HG02884 (cell line): Measurements from ENCODE around the gene FHIT.

ENCODE experiments used
- ATAC-seq: cut with Tn5 transposase; IDR thresholded peaks from one replicate; pipeline ENCODE4 v1.9.1; 2021; ENCODE audit warnings: mild to moderate bottlenecking, moderate library complexity; ENCODE audit not compliant: unreplicated experiment

Gene FHIT

DNA sequence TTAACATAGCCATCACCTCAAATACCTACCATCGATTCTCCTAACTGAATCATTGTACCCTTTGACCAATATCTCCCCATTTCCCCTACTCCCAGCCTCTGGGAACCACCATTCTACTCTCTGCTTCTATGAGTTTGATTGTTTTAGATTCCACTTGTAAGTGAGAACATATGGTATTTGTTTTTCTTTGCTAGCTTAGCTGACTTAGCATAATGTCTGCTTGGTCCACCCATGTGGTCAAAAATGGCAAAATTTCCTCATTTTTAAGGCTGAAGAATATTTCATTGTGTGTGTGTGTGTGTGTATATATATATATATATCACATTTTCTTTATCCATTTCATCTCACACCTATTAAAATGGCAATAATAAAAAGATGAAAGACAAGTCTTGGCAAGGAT is 469.3 kb downstream of the FHIT start:
- no peak for ATAC-seq

DNA sequence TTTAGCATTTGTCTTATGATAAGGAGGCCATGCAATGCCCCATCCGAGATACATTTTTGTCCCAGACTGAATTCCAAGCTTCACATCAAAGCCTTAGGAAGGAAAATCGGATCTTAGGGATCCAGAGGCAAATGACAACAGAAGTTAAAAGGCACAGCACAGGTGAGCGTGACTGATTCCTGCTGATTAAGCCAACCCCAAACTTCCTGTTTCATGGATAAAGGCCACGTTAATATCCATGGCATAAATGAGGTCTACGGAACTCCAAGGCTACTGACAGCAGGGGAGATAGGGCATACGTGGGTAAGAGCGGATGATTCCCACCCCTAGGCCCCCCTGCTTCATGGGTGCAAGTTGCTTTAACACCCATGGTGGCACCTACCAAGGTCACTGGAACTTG is 471.6 kb downstream of the FHIT start:
- ATAC-seq = no peak

GRCh38 chr3:60775985-60776384 is 475.3 kb downstream of the FHIT start:
- no peak for ATAC-seq

DNA sequence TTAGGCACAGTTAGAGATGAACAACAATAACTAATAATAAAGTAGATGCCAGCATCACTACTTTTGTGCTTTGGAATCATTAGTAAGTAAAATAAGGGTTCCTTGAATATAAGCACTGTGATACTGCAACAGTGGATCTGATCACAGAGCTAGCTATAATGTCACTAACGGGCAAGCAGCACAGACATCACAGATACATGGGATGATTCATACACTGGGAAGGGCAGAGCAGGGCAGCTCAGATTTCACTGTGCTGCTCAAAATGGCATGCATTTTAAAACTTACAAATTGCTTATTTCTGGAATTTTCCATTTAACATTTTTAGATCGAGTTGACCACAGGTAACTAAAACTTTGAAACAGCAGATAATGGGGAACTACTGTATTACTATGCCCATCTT is 476.6 kb downstream of the FHIT start:
- no peak for ATAC-seq

DNA sequence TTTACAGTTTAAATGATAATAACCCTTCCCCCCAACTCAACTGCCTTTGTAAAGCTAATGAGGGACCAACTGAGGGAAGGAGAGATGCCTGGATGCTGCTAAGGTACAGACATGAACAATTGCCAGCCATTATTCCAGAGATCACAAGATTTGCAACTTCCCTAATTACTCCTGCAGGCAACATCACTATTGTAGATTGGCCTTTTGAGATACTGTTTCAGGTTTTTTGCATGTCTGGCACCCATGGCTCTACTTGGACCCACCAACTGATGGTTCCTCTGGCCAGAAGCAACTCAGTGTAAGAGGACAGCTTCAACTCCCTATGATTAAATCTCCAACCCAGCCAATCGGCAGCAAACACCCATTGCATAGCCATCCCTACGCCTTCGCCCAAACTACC is 478.7 kb downstream of the FHIT start:
- no peak for ATAC-seq

DNA sequence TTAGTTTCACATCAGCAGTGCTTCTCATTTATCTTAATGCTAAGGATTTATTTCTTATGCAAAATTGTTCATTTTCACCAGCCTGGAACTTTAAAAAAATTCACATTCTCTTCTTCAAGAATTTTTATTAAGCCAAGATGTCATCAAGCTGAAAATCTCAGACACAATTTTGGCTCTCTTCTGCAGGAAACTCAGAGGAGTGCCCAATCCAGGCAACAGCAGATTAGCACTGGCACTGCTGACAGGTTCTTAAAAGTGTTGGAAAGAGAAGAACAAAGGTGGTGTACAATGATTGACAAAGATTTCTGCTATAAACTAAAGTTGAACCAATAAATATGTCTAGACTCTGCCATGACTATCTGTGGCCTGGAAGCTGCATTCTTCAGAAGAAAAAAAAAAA is 479.5 kb downstream of the FHIT start:
- ATAC-seq = no peak

GRCh38 chr3:60770532-60770931 is 480.7 kb downstream of the FHIT start:
- no peak for ATAC-seq

GRCh38 chr3:60767536-60767935 is 483.7 kb downstream of the FHIT start:
- ATAC-seq = no peak

- no peak for ATAC-seq
Measured at GRCh38 chr3:60765776-60766175, 485.5 kb downstream of the FHIT start.

DNA sequence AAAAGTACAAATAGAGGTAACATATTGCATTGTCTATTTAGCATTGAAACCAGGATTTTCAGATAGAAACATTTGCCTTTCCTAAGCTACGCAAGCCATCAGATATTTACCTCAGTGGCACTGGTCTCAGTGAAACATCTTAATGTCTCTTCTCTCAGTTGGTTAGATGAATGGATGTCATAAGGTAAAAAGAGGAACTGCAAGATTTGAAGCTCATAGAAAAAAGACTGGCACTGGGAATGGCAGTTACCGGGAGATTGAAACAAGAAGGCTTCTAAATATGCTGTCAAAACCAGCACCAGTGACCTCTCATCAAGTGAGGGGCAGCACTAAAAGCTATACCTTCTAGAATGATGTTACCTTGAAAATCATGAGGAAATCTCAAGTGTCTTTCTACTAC is 486.4 kb downstream of the FHIT start:
- ATAC-seq = no peak

GRCh38 chr3:60760145-60760544 is 491.1 kb downstream of the FHIT start:
- no peak for ATAC-seq

GRCh38 chr3:60759439-60759838 is 491.8 kb downstream of the FHIT start:
- ATAC-seq = no peak

DNA sequence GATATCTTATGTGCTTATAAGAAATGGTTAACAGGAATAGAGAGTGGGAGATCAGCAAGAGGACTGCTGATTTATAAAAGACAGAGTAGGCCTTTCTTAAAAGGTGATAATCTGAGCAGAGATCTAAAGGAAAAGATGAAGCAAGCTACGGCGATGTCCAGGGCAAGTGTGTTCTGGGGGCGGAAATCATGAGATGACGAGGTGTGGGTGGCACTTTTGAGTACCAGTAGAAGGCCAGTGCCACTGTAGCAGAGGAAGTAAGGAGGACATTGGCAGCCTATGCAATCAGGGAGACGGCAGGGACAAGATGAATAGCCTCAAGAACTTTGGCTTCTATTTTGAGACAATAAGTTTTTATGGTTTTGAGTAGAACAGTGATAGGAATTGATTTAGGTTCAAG is 492.4 kb downstream of the FHIT start:
- no peak for ATAC-seq

DNA sequence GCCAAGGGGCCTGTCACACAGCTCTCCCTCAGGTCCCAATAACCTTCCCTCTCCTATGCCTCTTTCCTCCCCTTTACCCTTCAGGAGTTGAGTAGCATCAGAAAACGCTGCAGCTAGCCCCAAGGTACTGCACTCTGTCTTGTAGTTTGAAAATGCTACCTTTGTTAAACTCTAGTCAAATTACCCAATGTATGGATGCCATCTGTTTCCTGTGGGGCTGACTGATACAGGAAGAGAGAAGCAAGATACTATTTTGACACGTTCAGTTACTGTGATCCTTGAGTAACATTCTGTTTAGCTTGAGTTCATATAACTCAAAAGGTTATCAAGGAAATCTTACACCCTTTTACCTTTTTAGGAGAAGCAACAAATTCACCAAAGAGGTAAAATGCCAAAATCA is 493.1 kb downstream of the FHIT start:
- no peak for ATAC-seq

GRCh38 chr3:60757724-60758123 is 493.5 kb downstream of the FHIT start:
- no peak for ATAC-seq

- ATAC-seq = no peak
Measured at GRCh38 chr3:60756241-60757030, 494.8 kb downstream of the FHIT start.

- ATAC-seq = no peak
Measured at GRCh38 chr3:60755094-60755493, 496.2 kb downstream of the FHIT start.

- no peak for ATAC-seq
Measured at GRCh38 chr3:60754617-60755016, 496.6 kb downstream of the FHIT start.

- ATAC-seq = no peak
Measured at GRCh38 chr3:60752809-60753208, 498.4 kb downstream of the FHIT start.

DNA sequence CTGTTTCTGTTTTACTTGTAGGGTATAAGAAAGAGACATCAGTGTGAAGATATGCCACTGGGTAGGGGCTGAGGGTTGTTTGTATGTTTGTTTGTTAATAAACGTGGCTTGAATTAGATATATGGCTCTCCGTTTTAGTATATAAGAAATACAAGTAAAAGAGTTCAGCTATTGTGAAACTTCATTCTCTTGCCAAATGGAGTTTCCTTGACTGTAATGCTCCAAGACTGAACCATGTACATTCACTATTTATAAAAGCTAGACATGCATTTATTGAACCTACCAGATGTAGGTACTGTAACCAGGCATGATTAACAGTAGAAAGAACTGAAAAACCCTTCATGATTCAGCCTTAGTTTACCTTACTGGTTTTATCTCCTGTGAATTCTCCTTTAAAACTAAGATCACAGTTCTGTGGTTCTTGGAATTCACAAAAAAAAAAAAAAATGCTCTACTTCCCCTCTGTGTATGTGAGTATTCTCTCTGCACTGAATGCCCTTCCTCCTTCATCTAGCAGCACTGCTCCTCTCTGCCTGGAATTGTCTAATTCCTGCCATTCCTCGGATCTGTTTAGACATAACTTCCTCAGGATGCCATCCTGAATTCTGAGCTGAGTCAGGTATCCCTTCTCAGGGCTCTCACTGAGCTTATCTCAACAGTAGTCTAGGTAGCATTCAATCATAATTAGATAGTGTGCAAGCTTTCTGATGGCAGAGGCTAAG is 504.4 kb downstream of the FHIT start:
- no peak for ATAC-seq

GRCh38 chr3:60746043-60746638 is 505.1 kb downstream of the FHIT start:
- no peak for ATAC-seq

DNA sequence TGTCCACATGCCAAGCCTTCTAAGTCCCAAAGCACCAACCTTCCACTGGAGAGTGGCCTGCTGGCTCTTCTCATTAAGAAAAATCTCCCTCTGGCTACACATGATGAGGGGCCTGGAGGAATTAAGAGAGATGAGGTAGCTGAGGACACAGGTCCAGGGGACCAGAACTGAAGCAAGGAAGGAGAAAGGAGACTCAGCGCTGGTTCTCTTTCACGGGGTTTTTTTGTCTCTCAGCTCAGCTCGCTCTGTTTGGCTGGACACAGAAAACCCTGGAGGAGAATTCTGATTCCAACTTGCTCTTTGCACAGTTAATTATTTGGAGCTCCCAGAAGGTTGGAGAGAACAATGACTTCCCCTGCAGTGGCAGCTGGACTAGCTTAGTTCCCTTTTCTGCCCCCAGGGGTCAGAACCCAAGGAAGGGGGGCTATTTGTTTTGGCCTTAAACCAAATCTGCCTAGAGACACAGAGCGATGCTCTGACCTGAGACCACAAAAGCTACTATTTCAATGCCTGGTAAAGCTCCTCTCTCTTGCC is 507.6 kb downstream of the FHIT start:
- no peak for ATAC-seq
